ENCODE measurements around the gene SHC3. TPM values are rescaled to one million over a fixed set of nuclear protein-coding genes. Genes with fewer than 3 reads are reported as not detected.
"Not testable (repeated sequence)": the region's sequence is repeated elsewhere in the genome, so short reads cannot be mapped to it uniquely, and the experiment has no call there.

The SHC3 gene
- polyA plus RNA-seq, 3 donors, result not detected

DNA sequence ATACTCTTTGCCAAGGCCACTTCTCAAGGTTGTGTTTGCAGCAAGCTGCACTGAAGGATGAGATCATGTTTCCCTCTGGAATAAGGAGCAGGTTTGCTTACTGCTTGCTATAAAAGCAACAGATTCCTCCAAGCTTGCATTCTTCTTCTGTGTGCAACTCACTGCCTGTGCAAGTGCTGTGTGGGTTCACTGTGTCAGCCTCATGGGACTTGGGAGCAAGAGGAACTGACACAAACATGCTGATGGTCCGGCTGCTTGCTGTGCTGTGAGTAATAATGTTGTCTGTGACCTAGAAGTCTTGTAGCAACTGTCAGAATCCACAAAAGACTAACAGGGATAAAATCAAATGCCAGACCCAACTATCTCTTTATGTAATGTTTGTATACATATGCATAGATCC is 33.6 kb upstream of the SHC3 start:
- no peak overlapping the region for H3K4me3 ChIP-seq (replicated peaks in 1 of 3; ENCODE audit: low read depth in 2 of 3, low read length in 3 of 3)
- H3K79me2 ChIP-seq (ENCODE audit: insufficient read depth, low read length), result no peaks in the 10 kb centered on the region
- H3K9me3 ChIP-seq (replicated peaks in 1 of 2; ENCODE audit: control insufficient read depth in 1 of 2, insufficient read depth in 1 of 2, low read length in 2 of 2), result peaks cover 0 to 2% of the 10 kb centered on the region in 2 donors
- H3K9ac ChIP-seq (ENCODE audit: insufficient read depth, low read length, poor library complexity, severe bottlenecking), result no peak overlapping the region
- WGBS (ENCODE audit: insufficient coverage), result no CpG with 5 or more reads among the region's 1 CpG
- no peaks in the 10 kb centered on the region for H3K36me3 Mint-ChIP-seq
- no peak overlapping the region for H3K4me2 ChIP-seq (replicated peaks; ENCODE audit: extremely low read depth, low read length, poor library complexity, severe bottlenecking)
- H2AFZ ChIP-seq (ENCODE audit: insufficient read depth, low read depth, low read length, poor library complexity, severe bottlenecking), result no peak overlapping the region
- no peak overlapping the region for H3K27ac Mint-ChIP-seq
- intact Hi-C loops (cut with micrococcal nuclease), result no loop called here
- no peaks in the 10 kb centered on the region for H3K27me3 ChIP-seq (ENCODE audit: control insufficient read depth in 2 of 2, insufficient read depth in 2 of 2, low read length in 2 of 2)
- no peaks in the 10 kb centered on the region for H3K4me1 Mint-ChIP-seq
- TF ChIP-seq, protein P1, sequence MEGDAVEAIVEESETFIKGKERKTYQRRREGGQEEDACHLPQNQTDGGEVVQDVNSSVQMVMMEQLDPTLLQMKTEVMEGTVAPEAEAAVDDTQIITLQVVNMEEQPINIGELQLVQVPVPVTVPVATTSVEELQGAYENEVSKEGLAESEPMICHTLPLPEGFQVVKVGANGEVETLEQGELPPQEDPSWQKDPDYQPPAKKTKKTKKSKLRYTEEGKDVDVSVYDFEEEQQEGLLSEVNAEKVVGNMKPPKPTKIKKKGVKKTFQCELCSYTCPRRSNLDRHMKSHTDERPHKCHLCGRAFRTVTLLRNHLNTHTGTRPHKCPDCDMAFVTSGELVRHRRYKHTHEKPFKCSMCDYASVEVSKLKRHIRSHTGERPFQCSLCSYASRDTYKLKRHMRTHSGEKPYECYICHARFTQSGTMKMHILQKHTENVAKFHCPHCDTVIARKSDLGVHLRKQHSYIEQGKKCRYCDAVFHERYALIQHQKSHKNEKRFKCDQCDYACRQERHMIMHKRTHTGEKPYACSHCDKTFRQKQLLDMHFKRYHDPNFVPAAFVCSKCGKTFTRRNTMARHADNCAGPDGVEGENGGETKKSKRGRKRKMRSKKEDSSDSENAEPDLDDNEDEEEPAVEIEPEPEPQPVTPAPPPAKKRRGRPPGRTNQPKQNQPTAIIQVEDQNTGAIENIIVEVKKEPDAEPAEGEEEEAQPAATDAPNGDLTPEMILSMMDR (IDR thresholded peaks at IDR 0.05), result no peak
- DNase-seq, result no peak
- H3K27ac ChIP-seq (ENCODE audit: low read depth in 1 of 2, low read length in 2 of 2), result no peak overlapping the region
- H4K20me1 ChIP-seq (ENCODE audit: insufficient read depth, low read length), result no peaks in the 10 kb centered on the region
- H3K9me3 Mint-ChIP-seq, result peaks cover 2 to 21% (median 8%) of the 10 kb centered on the region in 7 donors
- H3K27me3 Mint-ChIP-seq (ENCODE audit: low read depth in 3 of 3), result peaks cover 7 to 15% (median 7%) of the 10 kb centered on the region in 3 donors
- H3K36me3 ChIP-seq (replicated peaks in 1 of 2; ENCODE audit: control insufficient read depth in 1 of 2, insufficient read depth in 2 of 2, low read length in 2 of 2), result no peaks in the 10 kb centered on the region
- no peak overlapping the region for H3K4me3 Mint-ChIP-seq
- no peaks in the 10 kb centered on the region for H3K4me1 ChIP-seq (ENCODE audit: control insufficient read depth in 1 of 2, insufficient read depth in 2 of 2, low read length in 2 of 2)

DNA sequence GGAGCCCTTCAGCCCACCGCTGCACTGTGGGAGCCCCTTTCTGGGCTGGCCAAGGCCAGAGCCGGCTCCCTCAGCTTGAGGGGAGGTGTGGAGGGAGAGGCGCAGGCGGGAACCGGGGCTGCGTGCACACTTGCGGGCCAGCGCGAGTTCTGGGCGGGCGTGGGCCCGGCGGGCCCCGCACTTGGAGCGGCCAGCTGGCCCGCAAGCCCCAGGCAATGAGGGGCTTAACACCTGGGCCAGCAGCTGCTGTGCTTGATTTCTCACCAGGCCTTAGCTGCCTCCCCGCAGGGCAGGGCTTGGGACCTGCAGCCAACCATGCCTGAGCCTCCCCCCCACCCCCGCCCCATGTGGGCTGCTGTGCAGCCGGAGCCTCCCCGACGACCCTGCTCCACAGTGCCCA is 30.7 kb upstream of the SHC3 start:
- H4K20me1 ChIP-seq (ENCODE audit: insufficient read depth, low read length); H3K9ac ChIP-seq (ENCODE audit: insufficient read depth, low read length, poor library complexity, severe bottlenecking); H3K4me3 Mint-ChIP-seq; H3K27me3 Mint-ChIP-seq (ENCODE audit: low read depth in 3 of 3); DNase-seq; H3K79me2 ChIP-seq (ENCODE audit: insufficient read depth, low read length); H3K36me3 ChIP-seq (replicated peaks in 1 of 2; ENCODE audit: control insufficient read depth in 1 of 2, insufficient read depth in 2 of 2, low read length in 2 of 2); H3K27me3 ChIP-seq (ENCODE audit: control insufficient read depth in 2 of 2, insufficient read depth in 2 of 2, low read length in 2 of 2); intact Hi-C loops (cut with micrococcal nuclease); H3K27ac Mint-ChIP-seq; H3K4me1 Mint-ChIP-seq; H3K36me3 Mint-ChIP-seq; H2AFZ ChIP-seq (ENCODE audit: insufficient read depth, low read depth, low read length, poor library complexity, severe bottlenecking); H3K4me1 ChIP-seq (ENCODE audit: control insufficient read depth in 1 of 2, insufficient read depth in 2 of 2, low read length in 2 of 2); H3K4me3 ChIP-seq (replicated peaks in 1 of 3; ENCODE audit: low read depth in 2 of 3, low read length in 3 of 3); H3K27ac ChIP-seq (ENCODE audit: low read depth in 1 of 2, low read length in 2 of 2); H3K4me2 ChIP-seq (replicated peaks; ENCODE audit: extremely low read depth, low read length, poor library complexity, severe bottlenecking): not testable (repeated sequence)
- 95% methylated on average over 17 of the region's 21 CpGs for WGBS (ENCODE audit: insufficient coverage)
- H3K9me3 Mint-ChIP-seq, result peaks cover 7 to 30% (median 16%) of the 10 kb centered on the region in 7 donors
- H3K9me3 ChIP-seq (replicated peaks in 1 of 2; ENCODE audit: control insufficient read depth in 1 of 2, insufficient read depth in 1 of 2, low read length in 2 of 2), result peaks cover 9 to 13% of the 10 kb centered on the region in 2 donors
